Skeletal muscle tissue (tissue), 4 donors: Measurements from ENCODE around the gene OPTC. TPM values are rescaled to one million over a fixed set of nuclear protein-coding genes. Genes with fewer than 3 reads are reported as not detected.

Experiments
- H3K27ac ChIP-seq: one replicate; pipeline ENCODE4 v1.7.0; 2013; ENCODE audit warnings: mild to moderate bottlenecking, low read depth, low read length, inconsistent platforms
- H3K27me3 ChIP-seq, 3 donors: one replicate each; pipeline ENCODE4 v1.7.0; 2013; ENCODE audit warnings: low read length in 3 of 3; ENCODE audit not compliant: control insufficient read depth in 3 of 3, insufficient read depth in 3 of 3
- H3K36me3 ChIP-seq, 3 donors: one replicate each; pipeline ENCODE4 v1.7.0; 2013; ENCODE audit warnings: low read length in 3 of 3; ENCODE audit not compliant: control insufficient read depth in 3 of 3, insufficient read depth in 3 of 3
- H3K4me1 ChIP-seq, 3 donors: one replicate each; pipeline ENCODE4 v1.7.0; 2013; ENCODE audit warnings: low read length in 3 of 3, mild to moderate bottlenecking in 3 of 3; ENCODE audit not compliant: control insufficient read depth in 3 of 3, insufficient read depth in 3 of 3
- H3K4me3 ChIP-seq, 3 donors: one replicate each; pipeline ENCODE4 v1.7.0; 2013; ENCODE audit warnings: low read length in 3 of 3
- H3K9ac ChIP-seq, 3 donors: one replicate each; pipeline ENCODE4 v1.7.0; 2013; ENCODE audit warnings: low read length in 3 of 3, mild to moderate bottlenecking in 3 of 3, moderate library complexity in 2 of 3, low read depth in 1 of 3
- H3K9me3 ChIP-seq, 3 donors: one replicate each; pipeline ENCODE4 v1.7.0; 2013; ENCODE audit warnings: low read length in 3 of 3; ENCODE audit not compliant: control insufficient read depth in 3 of 3
- total RNA-seq: library from RNA; depleted of rRNA; stranded (reverse); fragments of >200 nt; gene quantifications from one replicate; pipeline ENCODE4 v1.2.3, GENCODE V29; 2014
- donor health status: Osteomylitis.

The OPTC gene
- total RNA-seq, 1 donor from 2014 or later: not detected

DNA sequence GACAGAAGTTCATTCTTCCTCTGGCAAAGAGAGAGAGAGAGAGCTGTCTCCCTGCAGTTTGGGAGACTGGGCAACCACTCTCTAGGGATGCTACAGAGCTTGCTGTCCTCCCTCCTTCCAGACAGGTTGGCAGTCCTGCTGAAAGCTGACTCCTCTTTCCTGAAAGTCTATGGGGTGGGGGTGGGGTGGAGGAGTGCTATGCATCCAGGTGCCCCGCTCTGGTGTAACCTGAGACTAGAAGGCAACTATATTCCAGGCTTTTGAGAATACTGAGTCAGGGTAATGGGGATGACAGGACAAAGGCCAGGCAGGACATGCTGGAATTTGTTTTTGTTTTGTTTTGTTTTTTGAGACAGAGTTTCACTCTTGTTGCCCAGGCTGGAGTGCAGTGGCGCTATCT, 55.4 kb downstream of the OPTC start:
- Histone ChIP-seq H3K27ac (no peak overlapping the region), H3K4me1 (peaks cover 0 to 12% (median 2%) of the 10 kb centered on the region in 3 donors), H3K27me3 (no peaks in the 10 kb centered on the region), H3K9ac (no peak overlapping the region), H3K36me3 (no peaks in the 10 kb centered on the region), H3K9me3 (no peaks in the 10 kb centered on the region), H3K4me3 (no peak overlapping the region)

DNA sequence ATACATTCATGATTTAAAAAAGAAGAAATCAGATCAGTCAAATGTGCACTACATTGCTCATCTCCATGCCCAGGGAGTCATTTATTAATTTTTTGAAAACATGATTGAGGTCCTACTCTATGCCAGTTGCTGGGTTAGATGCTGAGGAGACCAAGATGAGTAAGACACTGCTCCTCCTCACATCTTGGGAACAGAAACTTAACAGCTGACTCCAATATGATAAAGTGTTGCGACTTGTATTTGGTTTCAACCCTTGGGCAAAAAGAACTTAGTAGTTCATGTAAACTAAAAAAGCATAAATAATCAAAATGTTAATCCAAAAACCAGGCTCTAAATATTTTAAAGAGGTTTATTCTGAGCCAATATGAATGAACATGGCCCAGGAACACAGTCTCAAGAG, 56.9 kb downstream of the OPTC start:
- H3K27ac ChIP-seq: no peak overlapping the region
- no peaks in the 10 kb centered on the region for H3K27me3 ChIP-seq
- H3K4me1 ChIP-seq: peaks cover 9 to 23% (median 10%) of the 10 kb centered on the region in 3 donors
- H3K9ac ChIP-seq: no peak overlapping the region
- no peaks in the 10 kb centered on the region for H3K9me3 ChIP-seq
- H3K4me3 ChIP-seq: no peak overlapping the region
- H3K36me3 ChIP-seq: no peaks in the 10 kb centered on the region

DNA sequence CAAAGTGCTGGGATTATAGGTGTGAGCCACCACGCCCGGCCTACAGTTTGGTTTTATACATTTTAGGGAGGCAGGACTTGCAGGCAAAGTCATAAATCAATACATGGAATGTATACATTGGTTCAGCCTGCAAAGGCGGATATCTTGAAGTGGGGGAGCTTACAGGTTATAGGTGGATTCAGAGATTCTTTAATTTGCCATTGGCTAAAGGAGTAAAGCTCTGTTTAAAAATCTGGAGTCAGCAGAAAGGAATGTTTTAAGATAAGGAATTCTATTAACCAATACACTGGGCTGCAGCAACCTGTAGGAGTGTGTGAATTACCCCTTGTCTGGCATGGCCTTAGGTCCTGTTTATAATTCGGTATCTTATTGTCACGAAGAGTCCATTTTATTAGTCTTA, 57.6 kb downstream of the OPTC start:
- Histone ChIP-seq H3K4me3 (no peak overlapping the region), H3K36me3 (no peaks in the 10 kb centered on the region), H3K9me3 (no peaks in the 10 kb centered on the region), H3K4me1 (peaks cover 15 to 30% (median 15%) of the 10 kb centered on the region in 3 donors), H3K9ac (no peak overlapping the region), H3K27me3 (no peaks in the 10 kb centered on the region), H3K27ac (no peak overlapping the region)

- Histone ChIP-seq H3K27ac (no peak overlapping the region), H3K9ac (no peak overlapping the region), H3K4me1 (peaks cover 33 to 49% (median 35%) of the 10 kb centered on the region in 3 donors), H3K27me3 (no peaks in the 10 kb centered on the region), H3K4me3 (peak overlapping the region in 1 of 3 donors; percentile 41), H3K9me3 (no peaks in the 10 kb centered on the region), H3K36me3 (no peaks in the 10 kb centered on the region)
Measured at GRCh38 chr1:203553496-203553895, 59.5 kb downstream of the OPTC start.

DNA sequence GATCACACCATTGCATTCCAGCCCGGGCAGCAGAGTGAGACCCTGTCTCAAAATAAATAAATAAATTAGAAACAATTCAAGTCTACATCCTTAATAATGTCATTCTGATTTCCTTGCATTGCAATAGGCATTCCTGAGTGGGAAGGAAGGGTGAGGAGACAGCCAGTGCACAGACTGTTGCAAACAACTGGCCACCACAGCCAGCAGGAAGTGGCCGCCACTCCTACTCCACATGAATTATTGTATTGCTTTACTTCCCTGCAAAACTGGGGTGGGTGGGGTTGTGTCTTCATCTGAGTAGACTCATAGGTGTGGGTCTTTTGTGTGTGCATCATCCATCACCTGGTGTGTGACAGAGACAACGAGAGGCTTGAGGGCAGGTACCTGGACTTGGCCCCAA, 60.1 kb downstream of the OPTC start:
- no peaks in the 10 kb centered on the region for H3K9me3 ChIP-seq
- no peaks in the 10 kb centered on the region for H3K27me3 ChIP-seq
- no peak overlapping the region for H3K27ac ChIP-seq
- no peak overlapping the region for H3K9ac ChIP-seq
- H3K4me3 ChIP-seq: peak overlapping the region in 2 of 3 donors; percentile 26 to 68
- peaks cover 39 to 53% (median 41%) of the 10 kb centered on the region in 3 donors for H3K4me1 ChIP-seq
- H3K36me3 ChIP-seq: no peaks in the 10 kb centered on the region

DNA sequence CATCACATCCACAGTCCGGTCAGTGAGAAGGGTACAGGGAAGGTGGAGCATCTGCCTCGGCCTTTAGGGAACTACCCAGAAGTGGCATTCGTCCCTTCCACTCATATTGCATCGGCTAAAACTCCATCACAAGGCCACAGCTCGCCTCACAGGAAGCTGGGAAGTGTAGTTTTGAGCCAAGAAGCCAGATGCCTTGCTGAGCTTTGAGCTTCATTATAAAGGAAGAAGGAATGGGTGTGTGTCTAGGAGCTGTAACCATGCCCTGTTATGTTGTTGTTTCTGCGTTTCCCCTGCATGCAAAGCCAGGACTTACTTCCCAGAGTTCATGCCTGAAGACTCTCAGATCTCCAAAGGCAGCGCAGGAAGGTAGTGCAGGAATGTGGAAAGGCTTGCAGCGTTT, 61.1 kb downstream of the OPTC start:
- no peaks in the 10 kb centered on the region for H3K36me3 ChIP-seq
- peaks cover 42 to 54% (median 46%) of the 10 kb centered on the region in 3 donors for H3K4me1 ChIP-seq
- H3K4me3 ChIP-seq: peak overlapping the region in 2 of 3 donors; percentile 52 to 61
- peak overlapping the region in 2 of 3 donors; percentile 60 to 69 for H3K9ac ChIP-seq
- H3K9me3 ChIP-seq: no peaks in the 10 kb centered on the region
- H3K27me3 ChIP-seq: no peaks in the 10 kb centered on the region
- peak overlapping the region; percentile 84 for H3K27ac ChIP-seq

DNA sequence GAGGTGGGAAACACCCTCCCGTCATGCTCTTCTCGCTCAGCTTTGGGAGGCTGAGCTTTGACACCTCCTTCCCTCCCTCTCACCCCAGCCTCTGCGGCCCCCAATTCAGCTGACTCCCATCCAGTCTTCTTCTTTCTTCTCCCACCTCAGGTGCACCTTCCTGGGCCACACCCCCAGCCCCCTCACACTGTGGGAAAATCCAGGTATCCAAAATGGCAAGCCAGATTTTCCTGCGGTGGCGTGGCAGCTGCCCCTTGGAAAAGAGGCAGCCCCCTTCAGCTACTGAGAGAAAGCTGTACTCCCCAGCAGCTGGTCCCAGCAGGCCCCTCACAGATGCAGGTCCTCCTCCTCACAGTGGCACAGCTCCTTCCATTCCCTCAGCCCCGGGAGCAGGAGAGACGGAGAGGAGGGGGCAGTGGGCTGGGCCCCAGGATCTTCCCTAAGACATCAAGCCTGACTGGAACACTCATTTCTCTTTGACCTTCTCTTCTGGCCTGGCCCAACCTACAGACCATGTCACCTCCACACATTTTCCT, 61.6 kb downstream of the OPTC start:
- Histone ChIP-seq H3K9me3 (no peaks in the 10 kb centered on the region), H3K4me3 (peak overlapping the region in 2 of 3 donors; percentile 52 to 61), H3K4me1 (peaks cover 42 to 54% (median 46%) of the 10 kb centered on the region in 3 donors)

GRCh38 chr1:203556047-203556851, 62.3 kb downstream of the OPTC start:
- no peaks in the 10 kb centered on the region for H3K27me3 ChIP-seq
- peak overlapping the region; percentile 47 to 69 (median 60) for H3K9ac ChIP-seq
- H3K9me3 ChIP-seq: no peaks in the 10 kb centered on the region
- peaks cover 42 to 54% (median 46%) of the 10 kb centered on the region in 3 donors for H3K4me1 ChIP-seq
- peak overlapping the region in 2 of 3 donors; percentile 52 to 61 for H3K4me3 ChIP-seq
- H3K27ac ChIP-seq: peak overlapping the region; percentile 84
- no peaks in the 10 kb centered on the region for H3K36me3 ChIP-seq

More for the DNA sequence above, 61.6 kb downstream of the OPTC start:
- no peaks in the 10 kb centered on the region for H3K36me3 ChIP-seq
- H3K27me3 ChIP-seq: no peaks in the 10 kb centered on the region
- peak overlapping the region; percentile 84 for H3K27ac ChIP-seq
- peak overlapping the region; percentile 47 to 69 (median 60) for H3K9ac ChIP-seq

DNA sequence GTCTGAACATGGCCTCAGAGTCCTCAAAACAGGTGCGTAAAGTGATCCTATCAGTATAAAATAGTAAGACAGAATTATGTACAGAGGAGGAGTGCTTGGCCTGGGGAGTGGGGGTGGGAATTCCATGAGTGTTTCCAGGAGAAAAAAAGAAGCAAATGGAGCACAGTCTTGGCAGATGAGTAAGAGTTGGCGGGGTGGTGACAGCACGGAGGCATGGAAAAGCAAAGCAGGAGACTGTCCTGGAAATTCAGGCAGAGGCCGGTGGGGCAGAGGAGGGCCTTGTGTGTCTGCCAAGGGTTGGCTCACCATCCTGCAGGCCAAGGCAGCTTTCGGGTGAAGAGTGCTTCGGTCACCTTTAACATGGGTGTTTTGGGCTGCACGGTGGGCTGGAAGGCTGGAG, 63.4 kb downstream of the OPTC start:
- peaks cover 42 to 54% (median 46%) of the 10 kb centered on the region in 3 donors for H3K4me1 ChIP-seq
- H3K9ac ChIP-seq: peak overlapping the region; percentile 17 to 40 (median 27)
- H3K9me3 ChIP-seq: no peaks in the 10 kb centered on the region
- no peaks in the 10 kb centered on the region for H3K36me3 ChIP-seq
- H3K4me3 ChIP-seq: peak overlapping the region in 2 of 3 donors; percentile 17 to 42
- peak overlapping the region; percentile 84 for H3K27ac ChIP-seq
- H3K27me3 ChIP-seq: no peaks in the 10 kb centered on the region
